Thoracic aorta (tissue), 2 donors: ENCODE data around the gene CLNK. TPM values are rescaled to one million over a fixed set of nuclear protein-coding genes. Genes with fewer than 3 reads are reported as not detected.

Experiments used
- ATAC-seq: fragments of 150-250 bp; one replicate; pipeline ENCODE4 v1.8.0; 2017; ENCODE audit warnings: low read depth; ENCODE audit not compliant: insufficient number of reproducible peaks, low FRiP score
- DNase-seq: peaks from one replicate; pipeline ENCODE4 v3.0.0-alpha.2; 2020; ENCODE audit warnings: low spot score
- H3K27ac ChIP-seq, 2 donors: fragments of 200-600 bp; sonication (generic); 1 replicate in 1 of 2; 2 replicates in 1 of 2; pipeline ENCODE4 v1.5.1; 2016; ENCODE audit warnings: mild to moderate bottlenecking in 2 of 2, moderate library complexity in 2 of 2
- H3K27me3 ChIP-seq: fragments of 200-600 bp; sonication (generic); replicated peaks from 2 replicates; pipeline ENCODE4 v1.6.0; 2016; ENCODE audit warnings: mild to moderate bottlenecking; ENCODE audit not compliant: insufficient read depth
- H3K36me3 ChIP-seq: fragments of 200-600 bp; sonication (generic); one replicate; pipeline ENCODE4 v1.5.1; 2016
- H3K4me1 ChIP-seq, 2 donors: fragments of 200-600 bp; sonication (generic); 1 replicate in 1 of 2; 2 replicates in 1 of 2; pipeline versions ENCODE4 v1.5.1 to v1.6.0; 2016; ENCODE audit warnings: low read depth in 2 of 2, mild to moderate bottlenecking in 1 of 2; ENCODE audit not compliant: control insufficient read depth in 1 of 2
- H3K4me3 ChIP-seq: fragments of 200-600 bp; sonication (generic); 2 replicates; pipeline ENCODE4 v1.5.1; 2016; ENCODE audit warnings: mild to moderate bottlenecking
- H3K9me3 ChIP-seq: fragments of 200-600 bp; sonication (generic); 2 replicates; pipeline ENCODE4 v1.5.1; 2016
- total RNA-seq, 2 donors: library from RNA; depleted of rRNA; stranded (reverse); fragments of >200 nt; gene quantifications; one replicate each; pipeline versions ENCODE4 v1.1.0 to v1.2.3, GENCODE V29; 2016
- TF ChIP-seq, protein P1 (sequence below): fragments of 200-600 bp; sonication (generic); IDR thresholded peaks from one replicate; pipeline ENCODE4 v1.5.1; 2019; ENCODE audit warnings: antibody characterized with exemption

The CLNK gene
- total RNA-seq = not detected

DNA sequence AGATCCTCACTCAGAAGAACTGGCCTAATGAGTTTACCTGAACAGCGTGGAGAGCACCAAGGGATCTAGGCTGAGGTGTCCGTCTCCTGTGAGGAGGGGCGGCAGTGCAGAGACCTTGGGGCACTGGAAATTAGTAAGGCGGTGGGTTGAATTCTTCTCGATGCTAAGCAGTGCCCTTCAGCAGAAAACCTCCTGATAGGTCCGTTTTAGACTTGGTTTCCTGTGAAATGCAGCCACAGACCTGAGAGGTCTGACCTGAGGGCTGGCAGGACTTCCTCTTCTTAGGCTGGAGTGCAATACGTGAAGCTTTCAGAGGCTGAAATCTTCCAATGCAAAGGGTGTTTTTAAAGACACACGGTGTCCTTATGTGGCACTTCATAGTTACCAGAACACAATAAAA, at the start of gene CLNK:
Gene CLNK (minus strand): TSS at position 138 of the 400 bp plus-strand sequence. CDS start 16,899 bp downstream, outside the sequence.
- Histone ChIP-seq H3K9me3 (no peaks in the 10 kb centered on the region), H3K27me3 (no peaks in the 10 kb centered on the region), H3K36me3 (no peaks in the 10 kb centered on the region), H3K27ac (no peak within 1 kb of the TSS), H3K4me3 (no peak within 1 kb of the TSS), H3K4me1 (no peaks in the 10 kb centered on the region)
- no peak for DNase-seq
- TF ChIP-seq, protein P1, sequence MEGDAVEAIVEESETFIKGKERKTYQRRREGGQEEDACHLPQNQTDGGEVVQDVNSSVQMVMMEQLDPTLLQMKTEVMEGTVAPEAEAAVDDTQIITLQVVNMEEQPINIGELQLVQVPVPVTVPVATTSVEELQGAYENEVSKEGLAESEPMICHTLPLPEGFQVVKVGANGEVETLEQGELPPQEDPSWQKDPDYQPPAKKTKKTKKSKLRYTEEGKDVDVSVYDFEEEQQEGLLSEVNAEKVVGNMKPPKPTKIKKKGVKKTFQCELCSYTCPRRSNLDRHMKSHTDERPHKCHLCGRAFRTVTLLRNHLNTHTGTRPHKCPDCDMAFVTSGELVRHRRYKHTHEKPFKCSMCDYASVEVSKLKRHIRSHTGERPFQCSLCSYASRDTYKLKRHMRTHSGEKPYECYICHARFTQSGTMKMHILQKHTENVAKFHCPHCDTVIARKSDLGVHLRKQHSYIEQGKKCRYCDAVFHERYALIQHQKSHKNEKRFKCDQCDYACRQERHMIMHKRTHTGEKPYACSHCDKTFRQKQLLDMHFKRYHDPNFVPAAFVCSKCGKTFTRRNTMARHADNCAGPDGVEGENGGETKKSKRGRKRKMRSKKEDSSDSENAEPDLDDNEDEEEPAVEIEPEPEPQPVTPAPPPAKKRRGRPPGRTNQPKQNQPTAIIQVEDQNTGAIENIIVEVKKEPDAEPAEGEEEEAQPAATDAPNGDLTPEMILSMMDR = no peak
- ATAC-seq = no peak

GRCh38 chr4:10733481-10734062, 49.0 kb upstream of the CLNK start:
- Histone ChIP-seq H3K4me1 (no peaks in the 10 kb centered on the region), H3K27me3 (no peaks in the 10 kb centered on the region), H3K27ac (no peak overlapping the region), H3K9me3 (no peaks in the 10 kb centered on the region), H3K4me3 (no peak overlapping the region), H3K36me3 (no peaks in the 10 kb centered on the region)
- TF ChIP-seq, protein P1 = no peak
- DNase-seq (no peak), ATAC-seq (no peak)

DNA sequence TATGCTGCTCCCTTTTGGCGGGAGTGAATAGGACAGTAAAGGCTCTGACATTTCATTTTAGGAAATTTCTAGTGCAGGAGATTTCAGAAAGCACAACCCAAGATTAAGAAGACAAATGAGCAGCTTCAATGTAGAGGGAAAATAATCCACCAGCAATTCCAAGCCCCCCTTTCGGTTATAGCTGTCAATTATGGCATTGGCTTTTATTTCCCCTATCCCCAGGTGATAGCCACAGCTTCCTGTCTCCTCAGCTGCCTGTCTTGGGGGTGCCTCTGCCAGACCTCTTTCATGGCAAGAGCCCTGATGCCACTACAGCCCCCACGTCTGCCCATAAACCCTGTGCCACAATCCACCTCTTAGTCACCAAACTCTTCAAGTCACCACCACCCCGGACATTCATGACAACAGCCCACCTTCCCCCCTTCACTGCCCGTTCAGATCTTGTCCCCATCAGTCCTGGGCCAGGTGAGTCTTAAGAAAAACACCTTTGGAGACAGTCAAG, 48.4 kb upstream of the CLNK start:
- DNase-seq (no peak), ATAC-seq (no peak)
- no peak overlapping the region for H3K27ac ChIP-seq
- H3K36me3 ChIP-seq = no peaks in the 10 kb centered on the region
- no peaks in the 10 kb centered on the region for H3K4me1 ChIP-seq
- no peak overlapping the region for H3K4me3 ChIP-seq
- TF ChIP-seq, protein P1 = no peak
- no peaks in the 10 kb centered on the region for H3K27me3 ChIP-seq
- no peaks in the 10 kb centered on the region for H3K9me3 ChIP-seq

DNA sequence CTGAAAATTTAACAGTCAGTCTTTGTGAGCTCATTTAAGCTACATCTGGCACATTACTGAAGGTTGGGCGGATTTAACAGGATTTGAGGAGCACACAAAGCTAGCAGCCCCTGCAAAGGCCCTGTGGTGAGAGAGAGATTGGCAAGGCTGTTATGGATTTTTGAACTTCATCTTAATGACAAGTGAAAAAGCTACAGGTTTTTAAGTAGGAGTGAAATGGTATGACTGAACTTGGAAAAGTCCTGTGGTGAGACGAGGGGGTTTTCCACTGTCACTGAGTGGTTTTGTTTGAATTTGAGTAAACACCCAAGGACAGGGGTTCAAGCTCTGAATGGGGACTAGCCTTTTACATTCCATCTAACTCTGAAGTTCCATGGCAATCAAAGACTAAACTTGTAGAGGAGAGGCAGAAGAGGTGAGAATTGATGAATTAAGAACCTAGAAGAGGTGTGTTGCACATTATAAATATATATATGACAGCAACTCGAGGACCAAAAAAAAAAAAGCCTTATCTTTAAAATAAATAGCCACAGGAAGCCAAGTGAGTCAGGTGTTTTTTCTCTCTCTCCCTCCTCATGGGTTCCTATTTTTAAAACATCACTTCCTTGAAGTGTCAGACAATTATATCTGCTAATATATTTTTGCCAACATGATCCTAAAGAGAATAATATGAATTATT, 47.8 kb upstream of the CLNK start:
- Histone ChIP-seq H3K4me1 (no peaks in the 10 kb centered on the region), H3K4me3 (no peak overlapping the region), H3K27me3 (no peaks in the 10 kb centered on the region), H3K9me3 (no peaks in the 10 kb centered on the region), H3K36me3 (no peaks in the 10 kb centered on the region), H3K27ac (no peak overlapping the region)
- no peak for DNase-seq
- TF ChIP-seq, protein P1 = no peak
- ATAC-seq = no peak

- H3K4me1 ChIP-seq = no peaks in the 10 kb centered on the region
- H3K27ac ChIP-seq = no peak overlapping the region
- H3K27me3 ChIP-seq = no peaks in the 10 kb centered on the region
- H3K9me3 ChIP-seq = no peaks in the 10 kb centered on the region
- ATAC-seq (no peak), DNase-seq (no peak)
- TF ChIP-seq, protein P1 = no peak
- no peak overlapping the region for H3K4me3 ChIP-seq
- no peaks in the 10 kb centered on the region for H3K36me3 ChIP-seq
Observed at GRCh38 chr4:10731690-10732089, 47.1 kb upstream of the CLNK start.
